ENCODE data around the gene ABCA7. TPM values are rescaled to one million over a fixed set of nuclear protein-coding genes. Genes with fewer than 3 reads are reported as not detected.
A peak's percentile ranks its signal among the peaks of the same experiment; 100 is the strongest.

The ABCA7 gene
- total RNA-seq, 3 donors from 2014 or later (not counting 1 experiment from before 2014, with no cell fraction given) = 73.3 to 149 (median 121) TPM

GRCh38 chr19:1015061-1015781 lies 24.7 kb upstream of the ABCA7 start:
- 93% methylated on average over 29 of the region's 29 CpGs for WGBS (ENCODE audit: insufficient coverage)
- H3K4me3 ChIP-seq (ENCODE audit: low read length) = no peak overlapping the region
- TF ChIP-seq CTCF (IDR thresholded peaks at IDR 0.05) = no peak
- Mint-ChIP-seq H3K4me3 (no peak overlapping the region), H3K4me1 (peaks cover 14 to 42% of the 10 kb centered on the region in 2 donors), H3K27ac (no peak overlapping the region), H3K9me3 (no peaks in the 10 kb centered on the region), H3K36me3 (no peaks in the 10 kb centered on the region), H3K27me3 (ENCODE audit: low read depth in 2 of 2) (no peaks in the 10 kb centered on the region)
- H3K9me3 ChIP-seq (ENCODE audit: control insufficient read depth, insufficient read depth, low read length) = no peaks in the 10 kb centered on the region
- H3K27me3 ChIP-seq (ENCODE audit: control insufficient read depth, insufficient read depth, low read length) = no peaks in the 10 kb centered on the region
- intact Hi-C loops (cut with micrococcal nuclease) = no loop called here
- H3K4me1 ChIP-seq (ENCODE audit: control insufficient read depth, insufficient read depth, low read length) = peaks cover 50% of the 10 kb centered on the region
- ATAC-seq (no peak), DNase-seq (no peak)
- H3K36me3 ChIP-seq (ENCODE audit: control insufficient read depth, insufficient read depth, low read length) = peaks cover 36% of the 10 kb centered on the region
- H3K27ac ChIP-seq (ENCODE audit: low read length) = no peak overlapping the region

GRCh38 chr19:1015782-1016646 lies 23.9 kb upstream of the ABCA7 start:
- WGBS (ENCODE audit: insufficient coverage) = 87% methylated on average over 31 of the region's 31 CpGs
- Mint-ChIP-seq H3K4me3 (peak overlapping the region; percentile 9), H3K4me1 (peaks cover 15 to 46% of the 10 kb centered on the region in 2 donors), H3K27me3 (ENCODE audit: low read depth in 2 of 2) (no peaks in the 10 kb centered on the region), H3K27ac (peak overlapping the region in 1 of 2 donors; percentile 84), H3K9me3 (no peaks in the 10 kb centered on the region), H3K36me3 (no peaks in the 10 kb centered on the region)
- Histone ChIP-seq H3K27ac (ENCODE audit: low read length) (no peak overlapping the region), H3K27me3 (ENCODE audit: control insufficient read depth, insufficient read depth, low read length) (no peaks in the 10 kb centered on the region), H3K4me3 (ENCODE audit: low read length) (no peak overlapping the region), H3K36me3 (ENCODE audit: control insufficient read depth, insufficient read depth, low read length) (peaks cover 32% of the 10 kb centered on the region), H3K9me3 (ENCODE audit: control insufficient read depth, insufficient read depth, low read length) (no peaks in the 10 kb centered on the region), H3K4me1 (ENCODE audit: control insufficient read depth, insufficient read depth, low read length) (peaks cover 54% of the 10 kb centered on the region)
- intact Hi-C loops (cut with micrococcal nuclease) = no loop called here
- no peak for DNase-seq
- no peak for ATAC-seq
- TF ChIP-seq CTCF (IDR thresholded peaks at IDR 0.05) = no peak

GRCh38 chr19:1016647-1017114 lies 23.2 kb upstream of the ABCA7 start:
- no peak overlapping the region for H3K27ac ChIP-seq (ENCODE audit: low read length)
- no peaks in the 10 kb centered on the region for H3K9me3 ChIP-seq (ENCODE audit: control insufficient read depth, insufficient read depth, low read length)
- intact Hi-C loops (cut with micrococcal nuclease) = no loop called here
- Mint-ChIP-seq H3K9me3 (no peaks in the 10 kb centered on the region), H3K4me3 (peak overlapping the region; percentile 45), H3K27ac (peak overlapping the region in 1 of 2 donors; percentile 84), H3K27me3 (ENCODE audit: low read depth in 2 of 2) (peaks cover 0 to 3% of the 10 kb centered on the region in 2 donors), H3K36me3 (no peaks in the 10 kb centered on the region), H3K4me1 (peaks cover 22 to 53% of the 10 kb centered on the region in 2 donors)
- no peak overlapping the region for H3K4me3 ChIP-seq (ENCODE audit: low read length)
- ATAC-seq (no peak), DNase-seq (no peak)
- peaks cover 61% of the 10 kb centered on the region for H3K4me1 ChIP-seq (ENCODE audit: control insufficient read depth, insufficient read depth, low read length)
- no peaks in the 10 kb centered on the region for H3K27me3 ChIP-seq (ENCODE audit: control insufficient read depth, insufficient read depth, low read length)
- H3K36me3 ChIP-seq (ENCODE audit: control insufficient read depth, insufficient read depth, low read length) = peaks cover 31% of the 10 kb centered on the region
- 84% methylated on average over 12 of the region's 12 CpGs for WGBS (ENCODE audit: insufficient coverage)
- TF ChIP-seq CTCF (IDR thresholded peaks at IDR 0.05) = no peak
